HG03159 (cell line): ENCODE data around the gene TPRG1.

Experiments
- ATAC-seq: cut with Tn5 transposase; IDR thresholded peaks from one replicate; pipeline ENCODE4 v1.9.1; 2021; ENCODE audit warnings: mild to moderate bottlenecking, moderate library complexity; ENCODE audit not compliant: unreplicated experiment

Gene TPRG1

DNA sequence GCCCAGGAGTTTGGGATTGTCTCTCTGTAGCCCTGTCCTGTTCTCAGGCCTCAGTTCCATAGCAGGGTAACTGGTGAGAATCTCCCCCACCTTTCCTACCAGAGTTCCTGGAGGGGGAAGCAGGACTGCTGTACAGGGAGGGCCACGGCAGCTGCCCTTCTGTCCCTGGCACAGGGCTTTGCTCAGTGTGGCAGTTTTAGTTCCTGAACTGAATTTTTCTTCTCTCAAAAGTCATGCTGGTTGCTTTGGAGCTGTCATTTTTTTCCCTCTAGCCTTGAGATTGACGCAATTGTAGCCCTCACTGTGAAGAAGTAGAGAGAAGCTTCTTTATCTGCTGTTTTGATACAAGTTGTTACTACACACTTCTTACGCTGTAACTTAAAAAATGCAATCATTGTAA lies 55.5 kb downstream of the TPRG1 start:
- ATAC-seq: no peak

DNA sequence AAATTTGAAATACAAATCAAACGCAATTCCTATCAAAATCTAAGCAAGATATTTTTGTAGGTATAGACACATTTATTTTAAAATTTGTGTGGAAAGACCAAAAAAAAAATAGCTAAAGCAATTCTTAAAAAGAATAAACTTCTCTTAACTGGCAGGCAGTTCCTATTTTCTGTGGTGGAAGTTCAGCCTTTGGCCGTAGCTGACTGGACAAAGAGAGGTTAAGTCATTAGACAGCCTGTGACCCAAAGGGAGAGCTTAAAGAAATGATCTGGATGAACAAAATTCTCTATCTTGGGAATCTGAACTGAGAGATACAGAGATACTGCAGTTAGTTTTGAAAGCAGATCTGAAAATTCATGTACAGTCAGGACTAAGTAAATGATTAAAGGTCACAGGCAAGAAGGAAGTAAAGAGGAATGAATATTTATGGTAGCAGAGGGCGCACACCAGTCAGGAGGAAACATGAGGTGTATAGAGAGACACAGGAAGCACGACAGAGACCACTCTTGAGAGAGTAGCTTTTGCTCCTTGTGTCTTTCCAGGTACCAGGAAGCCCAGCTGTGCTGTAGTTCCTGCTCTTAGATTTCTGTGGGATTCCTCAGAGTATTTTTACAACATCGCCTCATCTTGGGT lies 57.5 kb downstream of the TPRG1 start:
- peak; percentile 79 for ATAC-seq

DNA sequence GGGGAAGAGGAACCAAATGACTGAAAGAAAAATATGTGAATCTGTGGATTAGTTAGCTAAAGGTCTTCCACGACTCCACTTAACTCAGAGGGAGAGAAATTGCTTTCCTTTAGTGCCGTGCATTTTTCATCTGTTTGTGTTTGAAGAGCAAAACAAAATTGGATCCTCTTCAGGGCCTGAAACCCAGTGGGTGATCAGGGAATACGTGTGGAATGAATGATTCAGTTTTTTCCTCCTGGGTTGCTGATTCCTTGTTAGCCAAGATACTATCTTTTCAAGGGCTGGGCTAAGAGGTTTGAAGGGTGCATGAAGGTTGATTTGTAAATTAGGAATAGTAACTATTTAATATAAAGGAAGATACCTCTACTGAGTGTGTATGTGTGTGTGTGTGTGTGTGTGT lies 61.0 kb downstream of the TPRG1 start:
- no peak for ATAC-seq

DNA sequence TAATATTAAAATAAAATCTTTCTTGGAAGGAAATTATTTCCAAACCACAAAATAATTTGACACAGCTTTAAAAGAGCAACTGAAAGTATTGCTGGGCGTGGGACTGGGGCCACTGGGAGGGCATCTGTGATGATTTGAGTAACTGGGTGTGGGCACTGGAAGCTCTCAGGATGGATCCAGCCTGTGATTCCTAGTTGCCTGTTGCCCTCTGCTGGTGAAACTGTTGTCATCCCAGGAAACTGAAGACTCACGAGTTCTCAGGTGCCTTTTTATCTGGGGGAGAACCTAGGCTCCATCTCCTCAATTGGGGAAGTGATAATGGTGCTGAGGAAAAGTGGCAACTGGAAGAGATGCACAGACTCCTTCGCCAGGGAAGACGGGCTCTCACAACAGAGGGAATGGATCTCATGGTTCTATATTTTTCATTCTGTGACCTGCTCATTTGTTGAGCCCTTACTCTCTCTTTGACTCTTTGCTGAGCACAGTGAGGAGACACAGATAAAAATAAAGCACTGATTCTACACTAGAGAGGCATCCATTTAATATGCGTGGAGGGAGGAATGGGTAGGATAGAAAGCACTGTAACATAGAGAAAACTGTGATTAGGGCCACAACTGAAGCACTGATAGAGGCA lies 61.6 kb downstream of the TPRG1 start:
- no peak for ATAC-seq

DNA sequence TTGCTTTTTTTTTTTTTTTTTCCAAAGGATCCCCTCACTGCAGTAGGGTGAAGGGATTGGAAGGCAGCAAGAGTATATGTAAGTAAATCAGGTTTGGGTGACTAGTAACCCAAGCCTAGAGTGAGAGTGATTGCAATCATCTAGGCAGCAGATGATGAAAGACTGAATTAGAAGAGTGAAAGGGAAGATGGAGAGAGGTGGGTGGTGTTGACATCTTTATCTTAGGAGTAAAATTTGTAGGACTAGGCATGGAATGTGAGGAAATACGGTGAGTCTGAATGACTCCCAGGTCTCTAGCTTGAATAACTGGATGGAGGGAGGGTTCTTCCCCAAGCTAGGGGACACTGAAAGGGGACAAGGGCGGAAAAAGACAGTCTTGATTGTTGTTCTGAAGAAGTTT lies 63.4 kb downstream of the TPRG1 start:
- no peak for ATAC-seq

DNA sequence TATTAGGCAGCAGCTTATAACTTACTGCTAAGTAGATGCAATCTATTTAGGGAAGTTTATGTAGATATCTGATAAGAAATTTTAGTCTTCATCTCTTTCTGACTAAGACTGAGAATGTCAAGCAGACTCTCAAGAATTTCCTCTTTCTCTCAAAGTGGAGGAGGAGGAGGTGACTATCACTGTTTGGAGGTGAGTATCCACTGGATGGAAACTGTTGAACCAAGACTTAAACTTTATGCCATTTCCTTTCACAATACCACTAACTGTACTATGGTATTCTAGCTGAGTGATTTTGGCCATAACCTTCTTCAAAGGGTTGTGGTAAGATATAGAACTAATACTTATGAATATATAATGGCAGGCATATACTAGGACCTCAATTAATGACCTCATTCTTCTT lies 64.6 kb downstream of the TPRG1 start:
- ATAC-seq: peak; percentile 72

DNA sequence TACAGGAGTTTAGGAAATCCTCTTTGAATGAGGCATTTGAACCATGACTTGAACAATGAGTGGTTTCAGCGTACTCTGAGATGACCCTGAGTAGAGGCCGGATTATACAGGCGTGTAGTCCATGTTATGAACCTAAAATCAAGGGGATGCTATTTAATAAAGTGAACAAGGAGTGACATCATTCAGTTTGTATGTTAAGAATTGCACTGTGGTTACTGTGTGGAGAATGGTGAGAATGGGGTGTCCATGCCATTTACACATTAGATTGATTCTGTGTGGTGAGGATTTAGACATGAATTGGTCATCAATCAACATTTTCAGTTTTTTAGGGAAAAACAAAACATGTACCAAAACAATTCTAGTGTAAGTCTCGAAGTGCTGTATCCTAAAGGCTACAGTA lies 65.8 kb downstream of the TPRG1 start:
- ATAC-seq: no peak

DNA sequence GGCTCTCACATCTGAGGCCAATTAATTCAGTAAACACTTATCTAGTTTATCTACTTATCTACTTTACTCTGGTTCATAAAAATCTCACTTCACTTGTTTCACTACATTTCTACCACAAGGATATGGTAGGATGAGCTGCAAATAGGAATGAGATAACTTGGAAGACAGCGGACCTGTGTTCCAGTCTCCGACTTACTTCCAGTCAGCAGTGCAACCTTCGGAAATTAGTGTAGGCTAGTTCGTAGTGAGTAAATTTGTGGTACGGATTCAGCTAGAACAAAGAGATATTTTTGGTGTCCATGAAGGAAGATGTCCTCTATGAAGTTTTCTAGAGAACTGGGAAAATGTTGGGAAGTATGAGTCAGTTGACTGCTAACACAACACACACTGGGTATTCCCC lies 66.3 kb downstream of the TPRG1 start:
- no peak for ATAC-seq

DNA sequence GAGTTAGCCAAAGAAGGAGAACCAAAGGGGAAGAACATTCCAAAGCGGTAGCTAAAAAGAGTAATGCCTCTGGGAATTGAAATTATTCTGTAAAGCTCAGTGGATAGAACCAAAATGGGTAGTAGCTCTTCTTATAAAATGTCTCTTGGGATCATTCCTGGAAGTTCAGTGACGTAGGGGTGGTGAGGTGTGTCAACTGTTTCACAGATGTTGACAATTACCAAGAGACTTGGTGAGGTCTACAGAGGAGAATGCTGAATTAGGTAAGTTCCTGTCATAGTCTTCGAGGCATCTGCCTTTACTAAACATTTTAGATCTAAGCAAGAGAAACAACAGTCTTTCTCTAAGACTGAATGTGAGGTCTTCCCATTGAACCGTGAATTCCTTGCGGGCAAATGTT lies 67.8 kb downstream of the TPRG1 start:
- no peak for ATAC-seq

DNA sequence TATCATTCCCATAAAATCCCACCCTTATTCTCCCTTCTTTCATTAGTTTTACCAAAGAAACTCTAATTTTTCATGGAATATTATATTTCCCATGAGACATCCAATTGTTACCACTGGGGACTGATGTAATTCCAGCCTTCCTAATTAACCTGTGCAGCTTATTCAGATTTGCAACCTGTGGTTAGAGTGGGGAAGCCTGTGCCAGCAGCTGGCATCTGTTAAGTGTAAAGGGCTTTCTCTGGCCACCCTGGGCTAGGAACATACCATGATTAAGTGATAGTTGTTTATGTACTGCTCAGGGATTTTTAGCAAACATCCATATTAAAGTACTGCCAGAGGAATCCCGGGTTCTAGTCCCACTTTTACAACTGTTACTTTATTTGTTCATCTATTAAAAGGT lies 78.2 kb downstream of the TPRG1 start:
- ATAC-seq: no peak

DNA sequence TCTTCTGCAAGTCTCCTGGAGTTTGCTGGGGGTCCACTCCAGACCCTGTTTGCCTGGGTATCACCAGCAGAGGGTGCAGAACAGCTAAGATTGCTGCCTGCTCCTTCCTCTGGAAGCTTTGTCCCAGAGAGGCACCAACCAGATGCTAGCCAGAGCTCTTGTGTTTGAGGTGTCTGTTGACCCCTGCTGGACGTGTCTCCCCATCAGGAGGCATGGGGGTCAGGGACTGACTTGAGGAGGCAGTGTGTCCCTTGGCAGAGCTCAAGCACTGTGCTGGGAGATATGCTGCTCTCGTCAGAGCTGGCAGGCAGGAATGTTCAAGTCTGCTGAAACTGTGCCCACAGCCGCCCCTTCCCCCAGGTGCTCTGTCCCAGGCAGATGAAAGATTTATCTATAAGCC lies 86.5 kb downstream of the TPRG1 start:
- ATAC-seq: no peak

DNA sequence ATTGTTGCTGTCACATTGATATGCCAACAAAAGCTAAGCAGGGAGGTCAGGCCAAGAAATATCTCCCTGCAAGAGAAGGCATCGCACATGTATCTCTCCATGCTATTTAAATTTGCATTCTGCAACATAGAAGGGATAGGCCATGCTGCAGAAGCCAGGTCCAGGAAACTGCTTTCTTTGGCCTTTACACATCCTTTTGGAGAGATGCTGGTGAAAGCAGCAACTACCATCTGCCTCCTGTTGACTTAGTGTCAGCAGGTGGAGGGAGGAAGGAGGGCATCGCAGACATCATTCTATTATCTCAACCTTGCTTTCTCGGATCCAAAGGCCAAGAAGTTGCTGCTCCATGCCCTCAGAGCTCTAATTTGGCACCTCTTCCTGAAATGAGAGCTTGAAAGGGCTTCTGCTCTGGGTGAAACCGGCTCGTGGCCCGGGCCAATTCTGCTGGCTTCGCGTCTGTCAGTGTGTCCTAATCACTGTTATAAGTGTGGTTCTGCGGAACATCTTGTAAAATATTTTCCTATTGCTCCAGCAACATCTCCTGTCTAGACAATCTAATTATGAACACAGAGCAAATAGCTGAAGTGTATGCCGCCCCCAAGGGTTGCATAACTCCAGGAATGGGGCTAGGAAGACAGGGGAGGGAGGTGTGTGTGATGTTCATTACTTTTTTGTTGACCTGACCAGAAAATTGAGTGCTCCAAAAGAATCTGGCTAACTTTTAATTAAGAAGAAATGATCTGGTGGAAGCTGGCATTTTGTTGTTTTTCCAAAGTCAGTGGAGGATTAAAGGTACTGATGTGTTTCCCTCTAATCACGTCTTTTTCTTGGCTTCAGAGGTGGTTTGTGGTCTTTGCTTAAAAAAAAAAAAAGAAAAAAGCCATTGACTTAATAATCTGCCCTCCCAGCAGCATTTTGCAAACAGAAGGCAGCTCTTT lies 89.1 kb downstream of the TPRG1 start:
- ATAC-seq: no peak

DNA sequence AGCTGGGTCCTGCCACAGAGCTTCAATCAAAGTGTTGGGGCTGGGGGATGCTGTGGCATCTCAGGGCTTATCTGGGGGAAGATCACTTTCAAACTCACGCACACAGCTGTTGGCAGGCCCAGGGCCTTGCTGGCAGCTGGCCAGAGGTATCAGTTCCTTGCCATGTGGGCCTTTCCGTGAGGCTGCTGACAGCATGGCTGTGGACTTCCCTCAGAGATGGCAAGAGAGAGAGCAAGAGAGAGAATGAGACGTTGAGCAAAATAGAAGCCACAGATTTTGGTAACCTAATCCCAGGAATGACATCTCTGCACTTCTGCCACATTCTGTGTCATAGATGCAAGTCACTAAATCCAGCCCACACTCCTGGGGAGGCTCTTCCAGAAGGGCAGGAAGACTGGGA lies 91.0 kb downstream of the TPRG1 start:
- no peak for ATAC-seq

DNA sequence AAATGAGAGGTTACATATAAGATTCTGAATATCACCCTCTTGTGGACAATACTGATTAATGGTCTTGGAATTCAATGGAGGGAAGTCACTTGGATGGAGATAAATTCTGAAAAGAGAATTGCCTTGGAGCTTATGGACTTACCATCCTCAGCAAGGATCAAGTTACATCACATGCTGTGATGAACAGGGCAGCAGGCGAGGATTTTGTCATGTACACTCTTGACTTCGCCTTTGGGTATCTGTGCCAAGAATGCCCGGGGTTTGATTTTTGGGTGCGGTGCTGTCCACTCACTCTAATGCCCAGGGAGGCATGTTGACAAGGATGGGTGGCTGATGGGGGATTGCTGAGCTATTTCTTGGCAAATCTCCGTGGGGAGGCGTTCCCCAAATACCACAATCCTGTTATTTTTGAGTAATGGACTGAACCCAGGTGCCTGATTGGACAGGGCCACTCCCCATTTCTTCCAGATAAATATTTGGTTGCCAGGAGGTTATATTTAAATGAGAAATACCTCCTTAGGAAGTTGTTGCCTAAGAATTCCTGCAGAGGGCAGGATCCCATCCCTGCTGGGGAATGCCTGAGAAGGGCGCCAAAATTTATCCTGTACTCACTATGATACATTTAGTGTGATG lies 96.3 kb downstream of the TPRG1 start:
- ATAC-seq: no peak

DNA sequence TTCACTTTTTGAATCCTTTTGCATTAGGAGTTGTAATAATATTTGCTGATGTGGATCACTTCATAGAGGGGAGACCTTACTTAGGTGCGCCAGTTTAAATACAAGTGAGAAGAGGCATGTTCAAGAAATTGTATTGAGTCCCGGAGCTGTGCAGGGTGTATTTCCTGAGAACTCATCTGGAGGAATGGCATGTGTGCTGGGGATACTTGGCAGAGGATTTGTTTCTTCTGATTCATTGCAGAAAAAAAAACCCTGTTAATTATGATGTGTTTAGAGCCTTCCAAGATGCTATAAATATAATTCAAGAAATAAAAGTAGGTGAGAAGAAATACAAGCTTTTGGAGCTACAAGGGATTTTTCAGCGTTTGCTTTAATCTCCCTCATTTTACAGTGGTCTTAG lies 97.6 kb downstream of the TPRG1 start:
- ATAC-seq: no peak

DNA sequence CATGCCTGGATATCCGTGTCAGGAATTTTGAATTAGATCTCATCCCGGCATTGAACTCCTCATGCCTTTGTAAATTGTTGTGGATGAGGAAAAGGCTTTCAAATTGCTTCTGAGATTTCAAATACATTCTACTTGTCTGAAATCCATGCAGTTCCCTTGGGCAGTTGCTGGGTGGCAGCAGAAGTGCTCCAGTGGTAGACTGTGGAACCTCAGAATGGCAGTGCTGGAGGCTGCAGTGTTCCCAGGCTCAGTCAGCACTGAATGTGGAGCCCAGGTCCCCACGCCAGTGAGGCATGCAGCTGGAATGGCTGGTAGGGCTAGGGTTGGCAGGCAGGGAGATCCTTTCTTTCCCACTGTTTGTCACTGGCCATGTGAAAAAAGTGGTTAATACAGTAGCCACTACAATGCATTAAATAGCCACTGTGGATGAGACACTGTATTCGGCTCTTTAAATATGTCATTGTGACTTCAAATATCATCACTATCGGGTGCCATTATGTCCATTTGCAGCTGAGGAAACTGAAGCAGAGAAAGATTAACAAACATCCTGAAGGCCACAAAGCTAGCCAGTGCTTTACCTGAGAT lies 98.6 kb downstream of the TPRG1 start:
- peak; percentile 76 for ATAC-seq

DNA sequence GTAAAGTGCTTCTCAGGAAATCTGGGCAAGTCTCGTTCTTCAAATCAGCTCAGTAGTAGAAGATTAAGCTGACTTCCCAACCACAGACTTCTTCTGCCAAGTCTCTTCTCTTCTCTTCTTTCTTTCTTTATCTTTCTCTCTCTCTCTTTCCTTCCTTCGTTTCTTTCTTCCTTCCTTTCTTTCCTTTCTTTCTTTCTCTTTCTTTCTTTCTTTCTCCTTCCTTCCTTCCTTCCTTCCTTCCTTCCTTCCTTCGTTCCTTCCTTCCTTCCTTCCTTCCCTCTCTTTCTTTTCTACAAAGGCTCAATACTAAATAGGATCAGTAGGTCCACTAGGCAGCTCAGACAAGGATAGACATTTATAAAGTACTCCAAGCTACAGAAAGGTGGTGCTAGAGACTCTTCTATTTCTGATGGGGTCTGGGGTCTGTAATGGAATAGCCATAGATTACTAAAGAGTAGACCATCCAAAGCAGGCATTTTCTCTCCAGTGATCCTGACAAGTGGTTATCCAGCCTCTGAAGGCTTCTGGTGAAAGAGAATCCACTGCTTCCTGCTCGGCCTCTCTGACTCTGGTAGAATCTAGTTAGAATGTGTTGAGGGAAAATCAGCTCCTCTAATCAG lies 100.8 kb downstream of the TPRG1 start:
- ATAC-seq: peak; percentile 45

DNA sequence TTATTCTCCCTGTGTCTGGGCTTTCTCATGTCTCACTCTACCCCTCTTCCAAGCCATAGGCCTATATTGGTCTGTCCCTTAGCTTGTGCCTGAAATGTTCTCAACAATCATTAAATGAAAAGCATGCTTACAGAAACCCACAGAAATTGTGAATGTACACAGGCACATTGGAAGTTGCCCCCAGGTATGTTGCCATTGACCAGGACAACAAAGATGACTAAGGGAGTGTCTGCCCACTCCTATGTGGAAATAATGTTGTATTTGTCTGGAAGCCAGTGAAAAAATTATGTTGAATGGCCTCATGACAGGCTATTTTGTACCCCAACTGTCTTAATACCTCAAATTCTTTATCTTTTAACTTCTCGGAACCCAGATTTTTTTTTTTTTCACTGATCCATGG lies 102.0 kb downstream of the TPRG1 start:
- ATAC-seq: no peak

DNA sequence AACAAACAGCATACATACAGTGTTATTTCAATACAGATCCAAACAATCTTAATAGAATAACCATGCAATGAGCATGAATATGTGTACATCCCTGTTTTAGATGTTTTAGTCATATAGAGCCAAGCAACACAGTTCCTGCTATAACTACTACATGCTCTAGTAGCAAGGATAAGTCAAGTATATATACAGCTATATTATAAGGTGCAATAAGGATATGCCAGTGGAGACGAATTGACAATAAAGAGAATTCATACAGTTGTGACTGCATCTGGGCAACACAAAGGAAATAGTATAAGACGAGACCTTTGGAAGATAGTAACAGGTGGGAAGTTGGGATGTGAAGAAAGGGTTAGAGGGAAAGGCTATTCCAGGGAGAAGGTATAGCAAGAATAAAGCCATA lies 103.4 kb downstream of the TPRG1 start:
- no peak for ATAC-seq

DNA sequence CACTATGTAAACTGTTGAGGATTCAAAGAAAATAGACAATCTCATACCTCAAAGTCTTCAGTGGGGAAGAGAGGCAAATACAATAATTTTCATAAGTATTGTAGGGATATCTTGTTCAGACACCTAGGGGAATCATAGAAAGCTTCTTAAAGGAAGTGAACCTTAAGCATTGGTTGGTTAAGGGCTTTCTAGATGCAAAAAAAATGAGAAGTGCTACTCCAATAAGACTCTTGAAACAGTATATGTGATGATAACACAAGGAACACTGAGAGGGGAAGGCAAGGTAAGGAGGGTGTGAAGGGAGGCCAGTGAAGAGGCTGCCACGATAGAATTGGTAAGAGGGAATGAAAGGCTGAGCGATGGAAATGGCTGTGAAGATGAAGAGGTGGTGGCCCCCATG lies 104.1 kb downstream of the TPRG1 start:
- no peak for ATAC-seq
